HG02885 (cell line): Measurements from ENCODE around the gene GSTK1.
"Not testable (repeated sequence)": the region's sequence is repeated elsewhere in the genome, so short reads cannot be mapped to it uniquely, and the experiment has no call there.

ENCODE experiments used
- ATAC-seq: cut with Tn5 transposase; IDR thresholded peaks from one replicate; pipeline ENCODE4 v1.9.1; 2021; ENCODE audit warnings: mild to moderate bottlenecking; ENCODE audit not compliant: unreplicated experiment, poor library complexity

Gene GSTK1

GRCh38 chr7:143263266-143264195 lies at the start of gene GSTK1:
TSS of gene GSTK1 (plus strand) at chr7:143263441. CDS start at chr7:143263514, 73 bp downstream.
- peak; percentile 96 for ATAC-seq

GRCh38 chr7:143213478-143213877 lies 49.8 kb upstream of the GSTK1 start:
- ATAC-seq: not testable (repeated sequence)

GRCh38 chr7:143214789-143215679 lies 48.2 kb upstream of the GSTK1 start:
- peak; percentile 92 for ATAC-seq

- ATAC-seq: no peak
Measured at GRCh38 chr7:143216151-143216550, 47.1 kb upstream of the GSTK1 start.

- no peak for ATAC-seq
Measured at GRCh38 chr7:143216686-143217085, 46.6 kb upstream of the GSTK1 start.

- ATAC-seq: no peak
Measured at GRCh38 chr7:143217806-143218205, 45.4 kb upstream of the GSTK1 start.

- no peak for ATAC-seq
Measured at GRCh38 chr7:143221286-143221685, 42.0 kb upstream of the GSTK1 start.

GRCh38 chr7:143221737-143222136 lies 41.5 kb upstream of the GSTK1 start, which contains the start of gene TAS2R40:
TSS of gene TAS2R40 (plus strand) at chr7:143222037. CDS start at chr7:143222079, 42 bp downstream.
- ATAC-seq: no peak

GRCh38 chr7:143222782-143223181 lies 40.5 kb upstream of the GSTK1 start:
- no peak for ATAC-seq

- no peak for ATAC-seq
Measured at GRCh38 chr7:143223784-143224183, 39.5 kb upstream of the GSTK1 start.

- ATAC-seq: no peak
Measured at GRCh38 chr7:143225047-143225446, 38.2 kb upstream of the GSTK1 start.

- ATAC-seq: no peak
Measured at GRCh38 chr7:143227806-143228205, 35.4 kb upstream of the GSTK1 start.

GRCh38 chr7:143229054-143229790 lies 34.0 kb upstream of the GSTK1 start:
- ATAC-seq: no peak

GRCh38 chr7:143230602-143231457 lies 32.4 kb upstream of the GSTK1 start:
- ATAC-seq: no peak

GRCh38 chr7:143233816-143234532 lies 29.3 kb upstream of the GSTK1 start:
- ATAC-seq: no peak

- no peak for ATAC-seq
Measured at GRCh38 chr7:143234533-143234875, 28.7 kb upstream of the GSTK1 start.

GRCh38 chr7:143235561-143235960 lies 27.7 kb upstream of the GSTK1 start:
- no peak for ATAC-seq

GRCh38 chr7:143236408-143236990 lies 26.7 kb upstream of the GSTK1 start:
- ATAC-seq: no peak
